ENCODE results near the gene ATP5PO. TPM values are rescaled to one million over a fixed set of nuclear protein-coding genes. Genes with fewer than 3 reads are reported as not detected.
A peak's percentile ranks its signal among the peaks of the same experiment; 100 is the strongest.
"Not testable (repeated sequence)": the region's sequence is repeated elsewhere in the genome, so short reads cannot be mapped to it uniquely, and the experiment has no call there.

Gene ATP5PO
- total RNA-seq, 1 donor from 2014 or later: 168 TPM

GRCh38 chr21:33937931-33938339 lies 22.3 kb upstream of the ATP5PO start:
- no peak for DNase-seq (ENCODE audit: low spot score)
- intact Hi-C loops (cut with micrococcal nuclease): loop anchor here (5.0 kb wide), 1 partner anchor 39 kb away; no protein-coding TSS in a partner anchor
- H3K4me1 Mint-ChIP-seq (ENCODE audit: low read depth): peaks cover 77% of the 10 kb centered on the region

GRCh38 chr21:33937146-33937545 lies 21.5 kb upstream of the ATP5PO start:
- Mint-ChIP-seq H3K27me3 (ENCODE audit: insufficient read depth) (no peaks in the 10 kb centered on the region), H3K36me3 (ENCODE audit: low read depth) (peaks cover 32% of the 10 kb centered on the region), H3K27ac (peak overlapping the region; percentile 93), H3K9me3 (peaks cover 6% of the 10 kb centered on the region), H3K4me3 (peak overlapping the region; percentile 54), H3K4me1 (ENCODE audit: low read depth) (peaks cover 81% of the 10 kb centered on the region)
- intact Hi-C loops (cut with micrococcal nuclease): loop anchor here (5.0 kb wide), 1 partner anchor 40 kb away; no protein-coding TSS in a partner anchor
- DNase-seq (ENCODE audit: low spot score): no peak

More at GRCh38 chr21:33937931-33938339, 22.3 kb upstream of the ATP5PO start:
- Mint-ChIP-seq H3K36me3 (ENCODE audit: low read depth) (peaks cover 34% of the 10 kb centered on the region), H3K27ac (peak overlapping the region; percentile 93), H3K4me3 (peak overlapping the region; percentile 15), H3K27me3 (ENCODE audit: insufficient read depth) (no peaks in the 10 kb centered on the region), H3K9me3 (peaks cover 6% of the 10 kb centered on the region)

- intact Hi-C loops (cut with micrococcal nuclease): loop anchor here (1.0 to 5.0 kb wide), 2 partner anchors 11 to 41 kb away; no protein-coding TSS in a partner anchor
- no peak for DNase-seq (ENCODE audit: low spot score)
- H3K27me3 Mint-ChIP-seq (ENCODE audit: insufficient read depth): no peaks in the 10 kb centered on the region
- peaks cover 6% of the 10 kb centered on the region for H3K9me3 Mint-ChIP-seq
- peaks cover 36% of the 10 kb centered on the region for H3K36me3 Mint-ChIP-seq (ENCODE audit: low read depth)
- peaks cover 84% of the 10 kb centered on the region for H3K4me1 Mint-ChIP-seq (ENCODE audit: low read depth)
- peak overlapping the region; percentile 93 for H3K27ac Mint-ChIP-seq
- H3K4me3 Mint-ChIP-seq: peak overlapping the region; percentile 57
Observed at GRCh38 chr21:33936301-33937038, 20.9 kb upstream of the ATP5PO start.

- Mint-ChIP-seq H3K27me3 (ENCODE audit: insufficient read depth) (no peaks in the 10 kb centered on the region), H3K9me3 (no peaks in the 10 kb centered on the region), H3K4me1 (ENCODE audit: low read depth) (peaks cover 54% of the 10 kb centered on the region), H3K27ac (peak overlapping the region; percentile 94), H3K36me3 (ENCODE audit: low read depth) (peaks cover 15% of the 10 kb centered on the region), H3K4me3 (peak overlapping the region; percentile 97)
- DNase-seq (ENCODE audit: low spot score): no peak
- intact Hi-C loops (cut with micrococcal nuclease): loop anchor here (2.0 kb wide), 1 partner anchor 14 kb away; no protein-coding TSS in a partner anchor
Observed at GRCh38 chr21:33932731-33933130, 17.1 kb upstream of the ATP5PO start.

- peaks cover 46% of the 10 kb centered on the region for H3K4me1 Mint-ChIP-seq (ENCODE audit: low read depth)
- DNase-seq (ENCODE audit: low spot score): no peak
- H3K4me3 Mint-ChIP-seq: peak overlapping the region; percentile 97
Observed at GRCh38 chr21:33931799-33932390, 16.3 kb upstream of the ATP5PO start.

GRCh38 chr21:33931052-33931798 lies 15.6 kb upstream of the ATP5PO start:
- H3K27me3 Mint-ChIP-seq (ENCODE audit: insufficient read depth); H3K9me3 Mint-ChIP-seq; intact Hi-C loops (cut with micrococcal nuclease): not testable (repeated sequence)
- H3K27ac Mint-ChIP-seq: peak overlapping the region; percentile 94
- H3K4me1 Mint-ChIP-seq (ENCODE audit: low read depth): peaks cover 39% of the 10 kb centered on the region
- H3K4me3 Mint-ChIP-seq: peak overlapping the region; percentile 97
- peak; percentile 54 for DNase-seq (ENCODE audit: low spot score)
- H3K36me3 Mint-ChIP-seq (ENCODE audit: low read depth): peaks cover 12% of the 10 kb centered on the region

More at GRCh38 chr21:33931799-33932390, 16.3 kb upstream of the ATP5PO start:
- Mint-ChIP-seq H3K9me3 (no peaks in the 10 kb centered on the region), H3K27ac (peak overlapping the region; percentile 94), H3K36me3 (ENCODE audit: low read depth) (peaks cover 15% of the 10 kb centered on the region), H3K27me3 (ENCODE audit: insufficient read depth) (no peaks in the 10 kb centered on the region)
- intact Hi-C loops (cut with micrococcal nuclease): loop anchor here (2.0 kb wide), 1 partner anchor 15 kb away; no protein-coding TSS in a partner anchor

GRCh38 chr21:33926248-33926647 lies 10.6 kb upstream of the ATP5PO start:
- H3K9me3 Mint-ChIP-seq; H3K4me3 Mint-ChIP-seq; H3K36me3 Mint-ChIP-seq (ENCODE audit: low read depth); DNase-seq (ENCODE audit: low spot score); intact Hi-C loops (cut with micrococcal nuclease); H3K27me3 Mint-ChIP-seq (ENCODE audit: insufficient read depth); H3K27ac Mint-ChIP-seq: not testable (repeated sequence)
- peaks cover 20% of the 10 kb centered on the region for H3K4me1 Mint-ChIP-seq (ENCODE audit: low read depth)

- H3K4me1 Mint-ChIP-seq (ENCODE audit: low read depth): peaks cover 27% of the 10 kb centered on the region
- no peaks in the 10 kb centered on the region for H3K9me3 Mint-ChIP-seq
- H3K27ac Mint-ChIP-seq: no peak overlapping the region
- H3K36me3 Mint-ChIP-seq (ENCODE audit: low read depth): no peaks in the 10 kb centered on the region
- intact Hi-C loops (cut with micrococcal nuclease): loop anchor here (2.0 kb wide), 6 partner anchors 52 to 318 kb away; partner anchors contain the start of genes MRPS6 and SLC5A3
- H3K4me3 Mint-ChIP-seq: no peak overlapping the region
- H3K27me3 Mint-ChIP-seq (ENCODE audit: insufficient read depth): peaks cover 3% of the 10 kb centered on the region
- no peak for DNase-seq (ENCODE audit: low spot score)
Observed at GRCh38 chr21:33924766-33925100, 9.1 kb upstream of the ATP5PO start.

GRCh38 chr21:33924079-33924765 lies 8.6 kb upstream of the ATP5PO start:
- peak; percentile 79 for DNase-seq (ENCODE audit: low spot score)
- Mint-ChIP-seq H3K4me1 (ENCODE audit: low read depth) (peaks cover 27% of the 10 kb centered on the region), H3K9me3 (no peaks in the 10 kb centered on the region), H3K27ac (no peak overlapping the region), H3K27me3 (ENCODE audit: insufficient read depth) (peaks cover 3% of the 10 kb centered on the region), H3K4me3 (no peak overlapping the region), H3K36me3 (ENCODE audit: low read depth) (no peaks in the 10 kb centered on the region)
- intact Hi-C loops (cut with micrococcal nuclease): loop anchor here (2.0 kb wide), 6 partner anchors 53 to 319 kb away; partner anchors contain the start of genes MRPS6 and SLC5A3

- Mint-ChIP-seq H3K27ac (no peak overlapping the region), H3K4me3 (no peak overlapping the region), H3K9me3 (no peaks in the 10 kb centered on the region), H3K27me3 (ENCODE audit: insufficient read depth) (peaks cover 1% of the 10 kb centered on the region), H3K36me3 (ENCODE audit: low read depth) (peaks cover 16% of the 10 kb centered on the region), H3K4me1 (ENCODE audit: low read depth) (peaks cover 43% of the 10 kb centered on the region)
- intact Hi-C loops (cut with micrococcal nuclease): loop anchor here (5.0 kb wide), 1 partner anchor 115 kb away; no protein-coding TSS in a partner anchor
- DNase-seq (ENCODE audit: low spot score): no peak
Observed at GRCh38 chr21:33917421-33917820, 1.8 kb upstream of the ATP5PO start.

- Mint-ChIP-seq H3K4me1 (ENCODE audit: low read depth) (peaks cover 43% of the 10 kb centered on the region), H3K27me3 (ENCODE audit: insufficient read depth) (no peaks in the 10 kb centered on the region), H3K4me3 (peak overlapping the region; percentile 99), H3K9me3 (no peaks in the 10 kb centered on the region), H3K36me3 (ENCODE audit: low read depth) (peaks cover 19% of the 10 kb centered on the region), H3K27ac (peak overlapping the region; percentile 98)
- intact Hi-C loops (cut with micrococcal nuclease): loop anchor here (5.0 kb wide), 1 partner anchor 116 kb away; no protein-coding TSS in a partner anchor
- no peak for DNase-seq (ENCODE audit: low spot score)
Observed at GRCh38 chr21:33916200-33916567, 580 bp upstream of the ATP5PO start.

GRCh38 chr21:33914188-33914587 lies 1.4 kb downstream of the ATP5PO start:
- H3K4me1 Mint-ChIP-seq (ENCODE audit: low read depth): peaks cover 44% of the 10 kb centered on the region
- intact Hi-C loops (cut with micrococcal nuclease): loop anchor here (2.0 kb wide), 1 partner anchor 277 kb away; no protein-coding TSS in a partner anchor

More at GRCh38 chr21:33914188-33914587, 1.4 kb downstream of the ATP5PO start:
- Mint-ChIP-seq H3K4me3 (peak overlapping the region; percentile 99), H3K27me3 (ENCODE audit: insufficient read depth) (no peaks in the 10 kb centered on the region), H3K36me3 (ENCODE audit: low read depth) (peaks cover 27% of the 10 kb centered on the region), H3K9me3 (no peaks in the 10 kb centered on the region), H3K27ac (peak overlapping the region; percentile 2)
- DNase-seq (ENCODE audit: low spot score): no peak
